NOMO-1 (cell line): ENCODE results near the gene CYTH4.

ENCODE experiments used
- DNase-seq, 2 experiments: peaks; one replicate each; lab custom pipeline; 2025; ENCODE audit not compliant: unreplicated experiment in 2 of 2; lab: John Stamatoyannopoulos, UW

The CYTH4 gene

GRCh38 chr22:37306494-37306829 lies 24.2 kb downstream of the CYTH4 start:
- DNase-seq, result no peak

- no peak for DNase-seq
These were observed 26.3 kb downstream of the CYTH4 start for GRCh38 chr22:37308385-37309200.

- DNase-seq, result peak in 1 of 2 experiments; percentile 27
These were observed 27.1 kb downstream of the CYTH4 start for GRCh38 chr22:37309211-37310074.

GRCh38 chr22:37310075-37310606 lies 27.8 kb downstream of the CYTH4 start:
- no peak for DNase-seq

- DNase-seq, result no peak
These were observed 28.7 kb downstream of the CYTH4 start for GRCh38 chr22:37310815-37311595.

- DNase-seq, result no peak
These were observed 29.5 kb downstream of the CYTH4 start for GRCh38 chr22:37311761-37312312.

- DNase-seq, result no peak
These were observed 30.4 kb downstream of the CYTH4 start for GRCh38 chr22:37312549-37313183.

- DNase-seq, result no peak
These were observed 31.3 kb downstream of the CYTH4 start for GRCh38 chr22:37313376-37314314.

GRCh38 chr22:37314315-37315074 lies 32.2 kb downstream of the CYTH4 start:
- DNase-seq, result no peak

GRCh38 chr22:37316405-37316804 lies 34.1 kb downstream of the CYTH4 start:
- no peak for DNase-seq

GRCh38 chr22:37316875-37317371 lies 34.6 kb downstream of the CYTH4 start:
- peak; percentile 26 to 61 for DNase-seq

- no peak for DNase-seq
These were observed 35.4 kb downstream of the CYTH4 start for GRCh38 chr22:37317698-37318210.

- DNase-seq, result no peak
These were observed 36.2 kb downstream of the CYTH4 start for GRCh38 chr22:37318364-37319109.

GRCh38 chr22:37319469-37319868 lies 37.2 kb downstream of the CYTH4 start:
- DNase-seq, result no peak

- DNase-seq, result peak; percentile 61 to 71
These were observed 38.7 kb downstream of the CYTH4 start for GRCh38 chr22:37320726-37321677.
